ENCODE results near the gene NAT10. TPM values are rescaled to one million over a fixed set of nuclear protein-coding genes. Genes with fewer than 3 reads are reported as not detected.

Gene NAT10
- total RNA-seq, 4 donors from 2014 or later = 25.2 to 37.0 (median 27.9) TPM

DNA sequence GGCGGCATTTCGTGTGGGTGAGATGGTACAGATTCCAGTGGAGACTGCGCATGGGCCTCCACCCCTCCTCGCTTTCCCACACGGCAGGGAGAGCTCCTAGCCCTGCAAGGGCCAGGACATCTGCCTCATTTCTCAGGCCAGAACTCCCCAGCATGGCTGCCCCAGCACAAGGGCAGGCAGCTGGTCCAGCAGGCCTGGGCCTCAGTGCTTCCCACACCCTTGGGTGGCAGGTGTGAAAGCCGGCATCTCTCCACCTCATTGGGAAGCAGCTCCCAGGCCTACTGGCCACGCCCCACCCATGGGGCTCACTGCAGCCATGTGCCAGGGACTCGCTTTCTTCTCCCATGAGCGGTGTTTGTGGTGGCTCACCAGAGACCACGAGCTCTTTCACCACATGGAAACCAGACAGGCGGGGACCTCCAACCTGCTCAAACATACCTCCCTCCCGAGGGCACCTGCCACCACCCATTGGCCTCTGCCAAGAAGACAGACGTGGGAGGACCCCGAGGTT lies 79.1 kb downstream of the NAT10 start:
- intact Hi-C loops (cut with DNase I; ENCODE audit: low total_unique reads) = no loop called here
- no peak for TF ChIP-seq POLR2A (IDR thresholded peaks at IDR 0.05)
- TF ChIP-seq, protein P1, sequence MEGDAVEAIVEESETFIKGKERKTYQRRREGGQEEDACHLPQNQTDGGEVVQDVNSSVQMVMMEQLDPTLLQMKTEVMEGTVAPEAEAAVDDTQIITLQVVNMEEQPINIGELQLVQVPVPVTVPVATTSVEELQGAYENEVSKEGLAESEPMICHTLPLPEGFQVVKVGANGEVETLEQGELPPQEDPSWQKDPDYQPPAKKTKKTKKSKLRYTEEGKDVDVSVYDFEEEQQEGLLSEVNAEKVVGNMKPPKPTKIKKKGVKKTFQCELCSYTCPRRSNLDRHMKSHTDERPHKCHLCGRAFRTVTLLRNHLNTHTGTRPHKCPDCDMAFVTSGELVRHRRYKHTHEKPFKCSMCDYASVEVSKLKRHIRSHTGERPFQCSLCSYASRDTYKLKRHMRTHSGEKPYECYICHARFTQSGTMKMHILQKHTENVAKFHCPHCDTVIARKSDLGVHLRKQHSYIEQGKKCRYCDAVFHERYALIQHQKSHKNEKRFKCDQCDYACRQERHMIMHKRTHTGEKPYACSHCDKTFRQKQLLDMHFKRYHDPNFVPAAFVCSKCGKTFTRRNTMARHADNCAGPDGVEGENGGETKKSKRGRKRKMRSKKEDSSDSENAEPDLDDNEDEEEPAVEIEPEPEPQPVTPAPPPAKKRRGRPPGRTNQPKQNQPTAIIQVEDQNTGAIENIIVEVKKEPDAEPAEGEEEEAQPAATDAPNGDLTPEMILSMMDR (IDR thresholded peaks at IDR 0.05) = no peak
- DNase-seq (ENCODE audit: low spot score in 2 of 2) = no peak
- H3K4me3 ChIP-seq (ENCODE audit: low read depth, poor library complexity, severe bottlenecking) = no peak overlapping the region
- WGBS, 2 donors = 73 to 80% methylated on average over 13 to 14 of the region's 14 CpGs

DNA sequence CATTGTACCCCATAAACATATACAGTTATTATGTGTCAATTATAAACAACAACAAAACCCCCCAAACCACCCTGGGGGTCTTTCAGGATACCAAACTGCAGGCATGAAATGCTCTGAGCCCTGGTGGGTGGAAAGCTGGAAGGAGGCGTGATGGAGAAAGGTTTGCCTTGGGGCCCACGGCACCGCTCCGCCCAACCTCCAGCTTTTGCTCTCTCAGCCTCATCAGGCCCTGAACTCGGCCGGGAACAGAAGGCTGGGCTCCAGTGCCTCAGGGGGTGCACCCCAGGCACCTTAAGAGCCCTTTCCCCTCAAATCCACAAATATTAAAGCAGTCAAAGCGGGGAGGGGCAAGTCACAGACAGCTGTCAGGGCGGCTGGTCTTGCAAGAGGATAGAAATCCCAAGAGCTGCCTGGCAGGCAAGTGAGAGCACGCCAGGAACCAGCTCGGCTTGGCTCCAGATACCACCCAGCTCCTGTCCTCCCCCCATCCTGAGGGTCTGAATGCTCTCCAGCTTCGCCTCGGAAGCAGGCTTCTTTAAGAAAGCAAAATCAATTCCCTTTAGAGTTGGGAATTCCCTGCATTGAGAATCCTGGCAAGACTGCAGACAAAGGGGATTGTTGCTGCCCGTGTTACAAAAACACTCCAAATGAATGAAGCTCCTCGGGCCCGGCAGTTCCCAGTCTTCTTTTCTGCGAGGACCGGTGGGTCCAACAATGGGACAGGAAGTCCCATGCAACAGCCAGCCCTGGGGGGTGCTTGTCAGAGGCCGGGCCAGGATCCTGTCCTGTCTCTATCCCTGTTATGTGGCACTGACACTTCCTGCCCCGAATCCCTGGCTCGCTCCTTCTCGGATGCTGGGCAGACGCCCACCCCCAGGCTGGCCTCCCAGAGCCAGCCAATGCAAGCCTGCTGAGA lies 80.8 kb downstream of the NAT10 start:
- no peak for TF ChIP-seq POLR2A (IDR thresholded peaks at IDR 0.05)
- TF ChIP-seq, protein P1 (IDR thresholded peaks at IDR 0.05) = no peak
- intact Hi-C loops (cut with DNase I; ENCODE audit: low total_unique reads) = no loop called here
- no peak for DNase-seq (ENCODE audit: low spot score in 2 of 2)
- 36 to 44% methylated on average over 21 to 22 of the region's 22 CpGs for WGBS, 2 donors
- no peak overlapping the region for H3K4me3 ChIP-seq (ENCODE audit: low read depth, poor library complexity, severe bottlenecking)

DNA sequence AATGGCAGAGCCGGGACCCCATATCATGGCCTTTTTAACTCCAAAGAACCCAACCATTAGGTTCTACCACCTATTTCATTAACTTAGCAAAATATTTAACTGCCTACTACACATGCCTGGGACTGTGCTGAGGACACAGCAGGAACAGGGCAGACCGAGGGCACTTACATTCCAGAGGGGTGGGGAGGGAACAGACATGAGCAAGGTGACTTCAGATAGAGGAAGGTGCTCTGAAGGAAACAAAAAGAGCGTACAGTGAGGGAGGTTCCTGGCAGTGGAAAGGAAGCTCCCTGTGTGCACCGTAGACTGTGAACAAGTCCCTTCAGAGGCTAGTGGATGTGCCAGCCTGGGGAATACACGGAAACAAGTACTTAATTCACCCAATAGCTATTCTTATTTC lies 82.8 kb downstream of the NAT10 start:
- no peak for TF ChIP-seq POLR2A (IDR thresholded peaks at IDR 0.05)
- TF ChIP-seq, protein P1 (IDR thresholded peaks at IDR 0.05) = no peak

DNA sequence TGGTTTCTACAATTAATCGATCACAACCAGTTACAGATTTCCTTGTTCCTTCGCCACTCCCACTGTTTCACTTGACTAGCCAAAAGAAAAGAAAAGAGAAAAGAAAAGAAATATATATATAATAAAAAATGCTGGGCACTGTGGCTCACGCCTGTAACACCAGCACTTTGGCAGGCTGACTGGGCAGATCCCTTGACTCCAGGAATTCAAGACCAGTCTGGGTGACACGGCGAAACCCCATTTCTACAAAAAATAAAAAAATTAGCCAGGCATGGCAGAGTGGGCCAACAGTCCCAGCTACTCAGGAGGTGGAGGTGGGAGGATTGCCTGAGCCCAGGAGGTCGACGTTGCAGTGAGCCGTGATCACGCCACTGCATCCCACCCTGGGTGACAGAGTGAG lies 83.8 kb downstream of the NAT10 start:
- H3K4me3 ChIP-seq (ENCODE audit: low read depth, poor library complexity, severe bottlenecking) = no peak overlapping the region
- no peak for DNase-seq (ENCODE audit: low spot score in 2 of 2)
- TF ChIP-seq POLR2A (IDR thresholded peaks at IDR 0.05) = no peak
- TF ChIP-seq, protein P1 (IDR thresholded peaks at IDR 0.05) = no peak
- WGBS, 2 donors = 91% methylated on average over 9 of the region's 9 CpGs
- intact Hi-C loops (cut with DNase I; ENCODE audit: low total_unique reads) = no loop called here

More for the DNA sequence above, 82.8 kb downstream of the NAT10 start:
- H3K4me3 ChIP-seq (ENCODE audit: low read depth, poor library complexity, severe bottlenecking) = no peak overlapping the region
- intact Hi-C loops (cut with DNase I; ENCODE audit: low total_unique reads) = no loop called here
- no peak for DNase-seq (ENCODE audit: low spot score in 2 of 2)
- 76% methylated on average over 5 of the region's 5 CpGs for WGBS, 2 donors

DNA sequence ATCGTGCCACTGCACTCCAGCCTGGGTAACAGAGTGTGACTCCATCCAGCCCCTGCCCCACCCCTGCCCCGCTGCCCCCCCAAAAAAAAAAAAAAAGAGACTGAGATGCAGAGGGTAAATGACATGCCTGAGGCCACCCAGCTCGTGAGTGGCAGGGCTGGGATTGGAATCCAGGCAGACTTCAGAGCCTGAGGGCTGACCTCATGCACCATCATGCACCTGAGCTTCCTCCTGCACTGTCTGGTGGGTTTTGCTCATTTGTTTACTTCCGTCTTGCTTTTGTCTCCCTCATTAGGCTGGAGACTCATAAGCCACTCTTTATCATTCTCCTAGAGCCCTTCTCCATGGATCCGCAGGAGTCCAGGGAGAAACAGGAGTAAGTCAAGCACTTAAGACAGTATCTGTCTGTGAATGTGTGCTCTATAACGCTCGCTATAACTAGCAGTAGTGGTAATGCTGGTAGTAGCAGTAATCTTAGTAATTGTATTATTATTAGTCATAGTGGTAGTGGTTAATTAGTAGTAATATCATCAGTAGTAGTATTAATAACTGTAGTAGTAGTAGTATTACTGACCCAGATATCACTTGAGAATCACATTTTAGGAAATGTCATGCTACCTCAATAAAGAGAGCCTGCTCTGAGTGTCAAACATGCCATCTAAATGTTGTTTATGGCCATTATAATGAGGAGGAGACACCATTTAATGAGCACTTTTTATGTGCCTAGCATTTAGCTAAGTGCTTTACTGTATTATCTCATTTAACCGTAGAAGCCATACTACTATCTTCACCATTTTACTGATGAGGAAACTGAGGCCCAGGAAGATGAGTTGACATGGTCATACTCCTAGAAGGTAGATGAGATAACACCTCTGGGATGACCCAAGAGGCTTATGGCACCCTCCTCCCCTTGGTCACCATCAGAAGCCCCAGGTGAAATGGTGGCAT lies 85.0 kb downstream of the NAT10 start:
- WGBS, 2 donors = 87 to 91% methylated on average over 8 of the region's 8 CpGs
- TF ChIP-seq, protein P1 (IDR thresholded peaks at IDR 0.05) = no peak
- no peak for TF ChIP-seq POLR2A (IDR thresholded peaks at IDR 0.05)
- intact Hi-C loops (cut with DNase I; ENCODE audit: low total_unique reads) = no loop called here
- H3K4me3 ChIP-seq (ENCODE audit: low read depth, poor library complexity, severe bottlenecking) = no peak overlapping the region
- no peak for DNase-seq (ENCODE audit: low spot score in 2 of 2)
